Measurements from ENCODE around the gene NHLRC4. TPM values are rescaled to one million over a fixed set of nuclear protein-coding genes. Genes with fewer than 3 reads are reported as not detected.
A peak's percentile ranks its signal among the peaks of the same experiment; 100 is the strongest.

The NHLRC4 gene
- total RNA-seq, 1 donor from 2014 or later, result 0.46 TPM

DNA sequence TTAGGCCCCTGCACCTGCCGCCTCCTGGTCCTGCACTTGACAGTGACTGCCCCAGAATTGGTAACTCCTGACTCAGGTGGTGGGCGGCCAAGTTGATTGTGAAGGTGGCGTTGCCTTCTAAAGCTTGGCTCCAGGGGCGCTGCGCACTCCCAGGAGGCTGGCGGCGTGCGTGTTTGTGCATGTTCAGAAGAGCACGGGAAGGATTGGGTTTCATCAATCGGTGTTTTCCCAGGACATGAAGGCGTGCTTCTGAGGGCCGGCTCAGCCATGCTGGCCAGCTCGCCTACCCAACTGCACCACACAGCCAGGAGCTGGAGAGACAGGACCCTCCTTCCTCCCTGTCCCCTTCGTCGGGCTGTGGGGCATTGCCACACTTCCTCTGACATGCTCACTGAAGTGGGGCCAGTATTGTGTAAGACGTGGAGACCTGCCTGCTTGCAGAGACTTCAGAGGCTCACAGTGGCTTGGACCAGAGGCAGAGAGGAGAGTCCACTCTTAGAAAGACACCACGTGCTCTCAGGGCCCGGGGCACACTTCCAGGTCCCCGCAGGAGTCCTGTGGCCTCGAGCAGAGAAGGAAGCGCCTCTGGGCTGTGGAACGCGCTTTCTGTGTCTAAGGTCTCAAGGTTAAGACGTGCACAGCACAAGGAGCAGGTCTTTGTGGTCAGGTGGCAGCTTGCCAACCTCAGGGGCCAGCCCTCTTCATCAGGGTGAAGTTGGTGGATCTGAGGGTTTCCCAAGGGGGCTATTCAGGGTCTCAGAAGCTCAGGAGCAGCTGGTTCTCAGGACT, 25.9 kb downstream of the NHLRC4 start:
- no peak for DNase-seq (ENCODE audit: low read depth)

DNA sequence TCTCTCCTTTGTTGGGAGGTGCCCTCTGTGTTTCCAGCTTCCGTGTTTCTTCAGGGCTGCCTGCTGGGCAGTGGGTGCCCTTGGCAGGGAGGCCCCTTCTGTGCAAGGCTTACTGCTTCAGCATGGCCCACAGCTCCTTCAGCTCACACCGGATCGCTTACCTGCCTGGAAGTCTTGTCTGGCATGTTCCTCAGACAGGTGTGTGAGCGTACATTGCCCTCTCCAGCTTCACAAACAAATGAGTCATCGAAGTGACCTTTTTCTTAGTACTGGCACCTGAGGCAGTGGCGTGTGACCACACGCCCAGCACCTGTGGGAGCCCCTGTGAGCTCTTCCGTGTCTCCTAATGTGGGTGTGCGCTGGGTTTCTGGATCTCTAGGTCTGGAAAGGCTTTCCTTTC, 26.6 kb downstream of the NHLRC4 start:
- Histone ChIP-seq H3K4me3 (ENCODE audit: low read depth, low read length) (no peak overlapping the region), H3K36me3 (ENCODE audit: control insufficient read depth, insufficient read depth, low read length) (no peaks in the 10 kb centered on the region), H3K27me3 (ENCODE audit: control insufficient read depth, insufficient read depth, low read length) (no peaks in the 10 kb centered on the region)
- no peak for DNase-seq (ENCODE audit: low read depth)
- TF ChIP-seq, protein P1, sequence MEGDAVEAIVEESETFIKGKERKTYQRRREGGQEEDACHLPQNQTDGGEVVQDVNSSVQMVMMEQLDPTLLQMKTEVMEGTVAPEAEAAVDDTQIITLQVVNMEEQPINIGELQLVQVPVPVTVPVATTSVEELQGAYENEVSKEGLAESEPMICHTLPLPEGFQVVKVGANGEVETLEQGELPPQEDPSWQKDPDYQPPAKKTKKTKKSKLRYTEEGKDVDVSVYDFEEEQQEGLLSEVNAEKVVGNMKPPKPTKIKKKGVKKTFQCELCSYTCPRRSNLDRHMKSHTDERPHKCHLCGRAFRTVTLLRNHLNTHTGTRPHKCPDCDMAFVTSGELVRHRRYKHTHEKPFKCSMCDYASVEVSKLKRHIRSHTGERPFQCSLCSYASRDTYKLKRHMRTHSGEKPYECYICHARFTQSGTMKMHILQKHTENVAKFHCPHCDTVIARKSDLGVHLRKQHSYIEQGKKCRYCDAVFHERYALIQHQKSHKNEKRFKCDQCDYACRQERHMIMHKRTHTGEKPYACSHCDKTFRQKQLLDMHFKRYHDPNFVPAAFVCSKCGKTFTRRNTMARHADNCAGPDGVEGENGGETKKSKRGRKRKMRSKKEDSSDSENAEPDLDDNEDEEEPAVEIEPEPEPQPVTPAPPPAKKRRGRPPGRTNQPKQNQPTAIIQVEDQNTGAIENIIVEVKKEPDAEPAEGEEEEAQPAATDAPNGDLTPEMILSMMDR (IDR thresholded peaks at IDR 0.05; ENCODE audit: insufficient read depth, low read length, poor library complexity, severe bottlenecking), result no peak

More for the DNA sequence above, 25.9 kb downstream of the NHLRC4 start:
- no peak overlapping the region for H3K4me3 ChIP-seq (ENCODE audit: low read depth, low read length)
- no peaks in the 10 kb centered on the region for H3K27me3 ChIP-seq (ENCODE audit: control insufficient read depth, insufficient read depth, low read length)
- TF ChIP-seq, protein P1 (IDR thresholded peaks at IDR 0.05; ENCODE audit: insufficient read depth, low read length, poor library complexity, severe bottlenecking), result peak; percentile 45
- H3K36me3 ChIP-seq (ENCODE audit: control insufficient read depth, insufficient read depth, low read length), result no peaks in the 10 kb centered on the region

DNA sequence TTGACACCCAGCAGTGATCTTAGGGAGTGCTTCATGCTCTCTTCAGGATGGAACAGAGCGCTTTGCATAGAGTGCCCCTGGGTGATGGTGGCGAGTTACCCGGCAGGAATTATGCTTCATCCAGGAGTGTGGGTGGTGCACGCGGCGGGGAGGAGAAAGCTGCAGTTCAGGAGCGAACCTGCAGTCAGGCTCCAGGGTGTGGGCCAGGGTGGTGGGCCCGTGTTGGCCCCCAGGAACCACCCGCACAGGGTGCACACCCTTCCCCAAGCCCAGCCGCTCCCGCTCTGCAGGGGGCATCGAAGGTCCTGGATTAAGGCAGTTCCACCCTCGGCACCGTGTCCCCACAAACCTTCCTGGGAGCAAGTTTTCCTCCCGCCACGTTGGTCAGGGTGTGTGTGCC, 27.0 kb downstream of the NHLRC4 start:
- TF ChIP-seq, protein P1 (IDR thresholded peaks at IDR 0.05; ENCODE audit: insufficient read depth, low read length, poor library complexity, severe bottlenecking), result no peak
- Histone ChIP-seq H3K36me3 (ENCODE audit: control insufficient read depth, insufficient read depth, low read length) (no peaks in the 10 kb centered on the region), H3K27me3 (ENCODE audit: control insufficient read depth, insufficient read depth, low read length) (no peaks in the 10 kb centered on the region), H3K4me3 (ENCODE audit: low read depth, low read length) (no peak overlapping the region)
- no peak for DNase-seq (ENCODE audit: low read depth)

DNA sequence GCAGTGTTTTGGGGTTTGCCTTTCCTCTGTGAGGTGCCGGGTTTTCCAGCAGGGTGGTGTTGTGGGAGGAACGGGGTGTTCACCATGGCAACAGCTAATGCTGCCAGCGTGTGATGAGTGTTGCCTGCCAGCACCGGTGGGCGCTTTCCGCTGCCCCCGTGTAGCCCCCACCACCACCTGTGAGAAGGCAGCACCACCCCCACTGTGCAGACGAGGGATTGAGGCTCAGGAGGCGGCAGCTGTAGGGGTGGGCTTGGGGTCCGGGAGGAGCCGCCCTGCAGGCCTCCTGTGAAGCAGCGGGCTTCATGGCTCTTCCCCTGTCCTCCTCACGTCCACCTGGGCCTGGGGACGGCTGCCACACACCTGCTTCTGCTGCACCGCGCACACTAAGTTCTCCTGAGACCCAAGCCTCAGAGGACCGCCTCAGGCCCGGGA, 28.3 kb downstream of the NHLRC4 start:
- DNase-seq (ENCODE audit: low read depth), result no peak
- H3K36me3 ChIP-seq (ENCODE audit: control insufficient read depth, insufficient read depth, low read length), result no peaks in the 10 kb centered on the region
- TF ChIP-seq, protein P1 (IDR thresholded peaks at IDR 0.05; ENCODE audit: insufficient read depth, low read length, poor library complexity, severe bottlenecking), result no peak
- no peak overlapping the region for H3K4me3 ChIP-seq (ENCODE audit: low read depth, low read length)
- H3K27me3 ChIP-seq (ENCODE audit: control insufficient read depth, insufficient read depth, low read length), result no peaks in the 10 kb centered on the region

DNA sequence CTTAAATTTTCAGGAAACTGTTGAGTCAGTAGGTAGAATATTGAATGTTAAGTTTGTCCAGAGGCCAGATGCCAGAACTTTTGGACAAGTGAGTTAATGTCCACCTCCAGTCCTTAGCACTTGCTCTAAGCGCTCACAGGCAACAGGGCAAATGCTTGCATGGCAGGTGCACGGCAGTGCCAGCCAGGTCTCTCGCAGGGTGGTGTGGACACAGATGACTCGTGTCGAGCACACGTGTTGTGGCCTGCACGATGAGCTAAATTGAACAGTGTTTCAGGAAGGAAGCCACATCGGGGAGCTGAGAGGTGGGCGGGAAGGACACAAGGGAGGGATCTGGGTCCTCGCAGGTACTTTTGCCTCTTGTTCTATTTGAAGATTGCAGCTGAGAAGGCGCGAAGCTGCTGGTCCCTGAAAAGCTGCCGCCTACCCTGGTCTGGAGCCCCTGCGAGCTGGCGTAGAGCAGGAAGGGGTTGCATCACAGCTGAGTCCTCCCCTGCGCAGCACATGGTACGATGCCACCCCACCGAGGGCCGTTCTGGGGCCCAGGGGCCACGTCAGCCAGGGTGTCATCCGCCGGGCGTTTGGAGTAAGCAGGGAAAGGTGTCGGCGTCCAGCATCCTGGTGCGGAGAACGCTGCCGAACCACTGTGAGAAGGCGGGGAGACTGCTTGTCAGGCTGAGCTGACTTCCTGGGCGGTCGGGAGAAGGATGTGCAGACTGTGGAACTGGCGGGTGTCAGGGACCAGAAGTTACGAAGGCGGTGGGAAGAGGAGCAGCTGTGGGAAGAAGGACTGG, 29.3 kb downstream of the NHLRC4 start:
- no peaks in the 10 kb centered on the region for H3K27me3 ChIP-seq (ENCODE audit: control insufficient read depth, insufficient read depth, low read length)
- H3K4me3 ChIP-seq (ENCODE audit: low read depth, low read length), result no peak overlapping the region
- DNase-seq (ENCODE audit: low read depth), result no peak
- no peaks in the 10 kb centered on the region for H3K36me3 ChIP-seq (ENCODE audit: control insufficient read depth, insufficient read depth, low read length)
- TF ChIP-seq, protein P1 (IDR thresholded peaks at IDR 0.05; ENCODE audit: insufficient read depth, low read length, poor library complexity, severe bottlenecking), result no peak
